K562 (cell line): Measurements from ENCODE around the gene AAMDC. TPM values are rescaled to one million over a fixed set of nuclear protein-coding genes. Genes with fewer than 3 reads are reported as not detected.
A peak's percentile ranks its signal among the peaks of the same experiment; 100 is the strongest.

Experiments
- ATAC-seq: fragments of 200-7000 bp; cut with Tn5 transposase; 3 replicates; pipeline ENCODE4 v1.9.1; 2020; ENCODE audit warnings: moderate library complexity
- BruUV-seq: library from RNA; stranded (reverse); fragments of 400-500 nt; replicated peaks from 2 replicates; lab custom pipeline; 2021; lab: Mats Ljungman, UMichigan
- CTCF ChIA-PET: fragments of 300-600 bp; formaldehyde crosslinking; extraction: SDS; loops from one replicate; lab custom pipeline; 2021; ENCODE audit warnings: low intra/inter-chr PET ratio; lab: Yijun Ruan, JAX
- POLR2A ChIA-PET: fragments of 300-600, 350-650 bp; sonication (Branson Sonifier 250); formaldehyde crosslinking; extraction: SDS; loops from one replicate; lab custom pipeline; 2021; ENCODE audit warnings: antibody characterized with exemption, inconsistent platforms; lab: Yijun Ruan, JAX
- DNase-seq, 4 experiments: peaks; one replicate each; pipeline versions ENCODE4 v3.0.0 to v3.0.0-alpha.2; 2011 to 2018; ENCODE audit warnings: low spot score in 3 of 4, mixed read lengths in 3 of 4; ENCODE audit errors: extremely low read depth in 1 of 4
- FAIRE-seq: peaks from 2 replicates; lab custom pipeline; 2011; peaks lifted over from hg19 to GRCh38; lab: Jason Lieb, UNC
- H2AFZ ChIP-seq: 2 replicates; pipeline ENCODE4 v1.6.0; 2011; ENCODE audit warnings: low read depth, low read length, control low read depth, inconsistent platforms
- H3K27ac ChIP-seq: fragments of 200-600 bp; 3 replicates; pipeline ENCODE4 v1.8.0; 2011; ENCODE audit warnings: low read depth, mild to moderate bottlenecking, control low read depth, inconsistent platforms, low read length, moderate library complexity, mixed read lengths; ENCODE audit errors: extremely low read depth
- H3K27me3 ChIP-seq, 2 experiments: fragments of 300-600 bp in 1 of 2; 2 replicates in 1 of 2; 3 replicates in 1 of 2; pipeline versions ENCODE4 v1.6.0 to v1.8.0; 2011; ENCODE audit warnings: inconsistent platforms in 2 of 2, low read length in 2 of 2, mild to moderate bottlenecking in 1 of 2, mixed read lengths in 1 of 2, moderate library complexity in 1 of 2; ENCODE audit not compliant: control insufficient read depth in 2 of 2, insufficient read depth in 2 of 2
- H3K36me3 ChIP-seq: fragments of 300-600 bp; 3 replicates; pipeline ENCODE4 v1.8.0; 2011; ENCODE audit warnings: mild to moderate bottlenecking, low read length, inconsistent platforms; ENCODE audit not compliant: control insufficient read depth, insufficient read depth
- H3K4me1 ChIP-seq, 2 experiments: fragments of 200-600 bp in 1 of 2; replicated peaks in 1 of 2; 2 replicates in 1 of 2; 3 replicates in 1 of 2; pipeline versions ENCODE4 v1.5.1 to v1.8.0; 2011; ENCODE audit warnings: inconsistent platforms in 2 of 2, low read length in 2 of 2, mild to moderate bottlenecking in 1 of 2, mixed read lengths in 1 of 2, moderate library complexity in 1 of 2; ENCODE audit not compliant: control insufficient read depth in 2 of 2, insufficient read depth in 2 of 2
- H3K4me2 ChIP-seq: 2 replicates; pipeline ENCODE4 v1.6.1; 2011; ENCODE audit warnings: low read length, control low read depth, inconsistent platforms, mixed read lengths; ENCODE audit not compliant: insufficient read depth
- H3K4me3 ChIP-seq: fragments of 200-600 bp; sonication (generic), shearing (Covaris generic); 2 replicates; pipeline ENCODE4 v1.5.1; 2016; ENCODE audit warnings: control low read depth, inconsistent platforms
- H3K79me2 ChIP-seq: fragments of 200-600 bp; 3 replicates; pipeline ENCODE4 v1.8.0; 2011; ENCODE audit warnings: low read length, inconsistent platforms; ENCODE audit not compliant: control insufficient read depth, insufficient read depth
- H3K9ac ChIP-seq, 2 experiments: 2 replicates each; pipeline versions ENCODE4 v1.6.0 to v1.6.1; 2011; ENCODE audit warnings: low read depth in 2 of 2, low read length in 2 of 2, control low read depth in 1 of 2, inconsistent platforms in 1 of 2, mild to moderate bottlenecking in 1 of 2, mixed read lengths in 1 of 2; ENCODE audit not compliant: insufficient read depth in 1 of 2
- H3K9me1 ChIP-seq: one replicate; pipeline ENCODE4 v1.6.0; 2011; ENCODE audit warnings: inconsistent platforms, mild to moderate bottlenecking, low read length, moderate library complexity; ENCODE audit not compliant: control insufficient read depth, insufficient read depth
- H3K9me3 ChIP-seq: replicated peaks from 2 replicates; pipeline ENCODE4 v1.5.1; 2011; ENCODE audit warnings: low read depth, low read length, inconsistent platforms; ENCODE audit not compliant: control insufficient read depth, insufficient read depth
- H4K20me1 ChIP-seq: replicated peaks from 2 replicates; pipeline ENCODE4 v1.6.1; 2011; ENCODE audit warnings: low read length, inconsistent platforms, mixed read lengths; ENCODE audit not compliant: control insufficient read depth, insufficient read depth
- C11orf30 ChIP-seq: fragments of 450-650 bp; IDR thresholded peaks from 2 replicates; pipeline ENCODE4 v1.6.1; 2016; ENCODE audit warnings: low read depth, mild to moderate bottlenecking
- CCNT2 ChIP-seq: IDR thresholded peaks from 2 replicates; pipeline ENCODE4 v1.6.1; 2011; ENCODE audit warnings: borderline replicate concordance, low read depth, mild to moderate bottlenecking, moderate library complexity, mixed read lengths, low read length; ENCODE audit not compliant: insufficient read length; ENCODE audit errors: extremely low read depth
- CEBPG ChIP-seq, 3 experiments: fragments of 200-800 bp in 1 of 3; sonication (Bioruptor generic) in 1 of 3; sonication (generic) in 1 of 3; formaldehyde crosslinking in 1 of 3; IDR thresholded peaks in 2 of 3; conservative IDR thresholded peaks in 1 of 3; 2 replicates each; pipeline versions ENCODE4 v1.6.1 to v1.8.0; 2016 to 2022; ENCODE audit warnings: missing compliant biosample characterization in 2 of 3, missing genetic modification characterization in 2 of 3, mild to moderate bottlenecking in 1 of 3, missing genetic modification reagents in 1 of 3
- CTBP1 ChIP-seq: fragments of 450-650 bp; IDR thresholded peaks from 2 replicates; pipeline ENCODE4 v1.6.1; 2016; ENCODE audit warnings: borderline replicate concordance
- ILF3 ChIP-seq: fragments of 450-650 bp; IDR thresholded peaks from 2 replicates; pipeline ENCODE4 v1.6.1; 2018; ENCODE audit warnings: antibody characterized with exemption, mild to moderate bottlenecking, moderate library complexity, borderline replicate concordance
- KLF1 ChIP-seq: fragments of 450-650 bp; IDR thresholded peaks from 2 replicates; pipeline ENCODE4 v1.6.1; 2016; ENCODE audit warnings: missing genetic modification characterization, missing compliant biosample characterization
- NR1H2 ChIP-seq: sonication (generic); formaldehyde crosslinking; IDR thresholded peaks from 2 replicates; pipeline ENCODE4 v1.4.0; 2020; ENCODE audit warnings: mild to moderate bottlenecking, missing genetic modification reagents
- RBBP5 ChIP-seq: fragments of 200-600 bp; sonication (generic); IDR thresholded peaks from 2 replicates; pipeline ENCODE4 v1.6.1; 2012; ENCODE audit warnings: borderline replicate concordance, mild to moderate bottlenecking, low read length, control low read depth, inconsistent platforms; ENCODE audit not compliant: insufficient read depth, poor library complexity, severe bottlenecking
- RFX7 ChIP-seq: fragments of 250-450 bp; sonication (Bioruptor Pico); IDR thresholded peaks from 2 replicates; pipeline ENCODE4 v1.5.1; 2021; ENCODE audit warnings: mild to moderate bottlenecking
- SIN3B ChIP-seq: fragments of 450-650 bp; IDR thresholded peaks from 2 replicates; pipeline ENCODE4 v1.6.1; 2017; ENCODE audit warnings: low read depth, mild to moderate bottlenecking, moderate library complexity
- SOX6 ChIP-seq: fragments of 450-650 bp; IDR thresholded peaks from 2 replicates; pipeline ENCODE4 v1.6.1; 2014; ENCODE audit warnings: mild to moderate bottlenecking
- XRCC5 ChIP-seq: fragments of 200-400 bp; formaldehyde crosslinking; IDR thresholded peaks from 2 replicates; pipeline ENCODE4 v1.6.1; 2017; ENCODE audit warnings: low read depth, mild to moderate bottlenecking, low read length
- ZNF12 ChIP-seq: sonication (generic); formaldehyde crosslinking; IDR thresholded peaks from 2 replicates; pipeline ENCODE4 v1.4.0; 2020; ENCODE audit warnings: mild to moderate bottlenecking, missing genetic modification reagents
- ZNF212 ChIP-seq: fragments of 450-650 bp; formaldehyde crosslinking; IDR thresholded peaks from 2 replicates; pipeline ENCODE4 v1.4.0; 2020; ENCODE audit warnings: mild to moderate bottlenecking
- ZNF41 ChIP-seq: fragments of 250-450 bp; sonication (Bioruptor Pico); conservative IDR thresholded peaks from 2 replicates; pipeline ENCODE4 v1.4.0; 2020; ENCODE audit warnings: mild to moderate bottlenecking
- ZNF507 ChIP-seq: conservative IDR thresholded peaks from 2 replicates; pipeline ENCODE4 v1.6.1; 2017; ENCODE audit warnings: missing genetic modification characterization, missing compliant biosample characterization
- ZNF57 ChIP-seq: fragments of 450-650 bp; formaldehyde crosslinking; IDR thresholded peaks from 2 replicates; pipeline ENCODE4 v1.4.0; 2020; ENCODE audit warnings: mild to moderate bottlenecking, moderate library complexity
- ZNF785 ChIP-seq: fragments of 250-450 bp; sonication (Bioruptor Pico); IDR thresholded peaks from 2 replicates; pipeline ENCODE4 v1.4.0; 2020; ENCODE audit warnings: mild to moderate bottlenecking
- WGBS: fragments of 100-300 bp; shearing (Covaris generic); methylation state at CpG from one replicate; pipeline ENCODE4 v1.1.6; 2016; ENCODE audit warnings: low coverage, mixed read lengths; ENCODE audit not compliant: insufficient coverage; ENCODE audit errors: missing lambda C conversion rate; 5-methylcytosine and 5-hydroxymethylcytosine counted together
- in situ Hi-C: fragments of 300-500 bp; cut with MboI; formaldehyde crosslinking; loops from 4 replicates; pipeline ENCODE4 v1.15.0; 2018; ENCODE audit warnings: inconsistent platforms, mixed read lengths
- intact Hi-C: fragments of 100-400 bp; cut with micrococcal nuclease; formaldehyde crosslinking; loops from 2 replicates; pipeline ENCODE4 v1.14.2; 2022
- polyA plus RNA-seq, 8 experiments: library from polyadenylated mRNA; depleted of rRNA in 4 of 8; stranded (reverse) in 5 of 8; unstranded in 3 of 8; fragments of >200 nt; fragmentation: Nextera tagmentation in 2 of 8; fragmentation: Illumina TruSeq in 1 of 8; extraction: Ambion mirVana in 2 of 8; extraction: Trizol in 1 of 8; gene quantifications; 2 replicates each; pipeline versions ENCODE4 v1.2.1 to v1.2.3, GENCODE V29; 2011 to 2014; ENCODE audit warnings: inconsistent platforms in 1 of 8, missing spikeins in 1 of 8
- total RNA-seq, 7 experiments: library from RNA; depleted of rRNA in 6 of 7; stranded (reverse); fragments of >200 nt in 6 of 7; fragmentation: Illumina TruSeq in 2 of 7; extraction: Trizol in 2 of 7; gene quantifications; 2 replicates each; pipeline versions ENCODE4 v1.2.1 to v1.2.3, GENCODE V29; 2011 to 2021; ENCODE audit warnings: low replicate concordance in 1 of 7
- TF ChIP-seq, protein P1 (sequence below): IDR thresholded peaks from 2 replicates; pipeline ENCODE4 v1.6.1; 2011; ENCODE audit not compliant: insufficient read length; ENCODE audit errors: extremely low read depth
- TF ChIP-seq, protein P2 (sequence below): sonication (generic); formaldehyde crosslinking; IDR thresholded peaks from 2 replicates; pipeline ENCODE4 v1.8.1; 2022; ENCODE audit warnings: missing genetic modification reagents

Gene AAMDC
- total and polyA plus RNA-seq, 9 of the 15 experiments (the other 6 are each of a cell fraction or from before 2014, with no cell fraction given), result 10.4 to 40.6 (median 15.6) TPM

DNA sequence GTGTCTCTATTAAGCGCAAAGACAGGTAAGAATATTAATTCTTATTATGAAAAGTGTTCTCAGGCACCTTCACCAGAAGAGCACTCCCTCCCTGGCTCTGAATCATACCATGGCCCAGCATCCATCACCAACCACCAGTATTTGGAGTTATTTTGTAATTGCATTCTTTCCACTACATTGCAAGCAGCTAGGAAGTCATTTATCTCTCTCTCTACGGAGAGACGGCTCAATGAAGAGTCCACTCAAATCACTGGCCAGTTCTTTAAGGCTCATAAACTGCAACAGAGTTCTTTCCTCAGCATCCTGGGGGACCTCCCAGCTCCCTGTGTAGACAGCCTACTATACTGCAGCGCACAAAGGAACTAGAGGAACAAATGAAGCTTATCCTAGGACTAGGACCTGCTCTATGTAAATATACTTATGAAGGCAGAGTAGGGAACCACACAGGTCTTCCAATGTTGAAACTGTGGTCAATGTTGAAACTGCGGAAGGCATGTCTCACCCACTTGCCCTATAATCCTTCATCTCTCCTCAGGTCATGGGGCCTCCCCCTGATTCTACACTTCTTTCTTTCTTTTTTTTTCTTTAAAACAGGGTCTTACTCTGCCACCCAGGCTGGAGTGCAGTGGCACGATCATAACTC lies 63.4 kb downstream of the AAMDC start:
- ChIA-PET CTCF (no interaction called here), POLR2A (no interaction called here)
- TF ChIP-seq, protein P1, sequence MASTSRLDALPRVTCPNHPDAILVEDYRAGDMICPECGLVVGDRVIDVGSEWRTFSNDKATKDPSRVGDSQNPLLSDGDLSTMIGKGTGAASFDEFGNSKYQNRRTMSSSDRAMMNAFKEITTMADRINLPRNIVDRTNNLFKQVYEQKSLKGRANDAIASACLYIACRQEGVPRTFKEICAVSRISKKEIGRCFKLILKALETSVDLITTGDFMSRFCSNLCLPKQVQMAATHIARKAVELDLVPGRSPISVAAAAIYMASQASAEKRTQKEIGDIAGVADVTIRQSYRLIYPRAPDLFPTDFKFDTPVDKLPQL, result no peak
- no peak for TF ChIP-seq NR1H2 (CRISPR knock-in tag)
- no peak for TF ChIP-seq ZNF507
- TF ChIP-seq CCNT2, result no peak
- TF ChIP-seq RBBP5, result no peak
- TF ChIP-seq C11orf30, result no peak
- no peak for TF ChIP-seq RFX7 (CRISPR knock-in tag)
- no peak for TF ChIP-seq CTBP1
- no peak for TF ChIP-seq SOX6
- no peak for TF ChIP-seq ZNF785 (CRISPR knock-in tag)
- no peak for TF ChIP-seq SIN3B
- no peak for TF ChIP-seq CEBPG (CRISPR knock-in tag; IDR thresholded peaks at IDR 0.05)
- TF ChIP-seq CEBPG (tag; conservative IDR thresholded peaks at IDR 0.05 in 1 of 2, IDR thresholded peaks at IDR 0.05 in 1 of 2), result no peak
- no peak for TF ChIP-seq XRCC5
- TF ChIP-seq ZNF57 (CRISPR knock-in tag), result no peak
- TF ChIP-seq, protein P2, sequence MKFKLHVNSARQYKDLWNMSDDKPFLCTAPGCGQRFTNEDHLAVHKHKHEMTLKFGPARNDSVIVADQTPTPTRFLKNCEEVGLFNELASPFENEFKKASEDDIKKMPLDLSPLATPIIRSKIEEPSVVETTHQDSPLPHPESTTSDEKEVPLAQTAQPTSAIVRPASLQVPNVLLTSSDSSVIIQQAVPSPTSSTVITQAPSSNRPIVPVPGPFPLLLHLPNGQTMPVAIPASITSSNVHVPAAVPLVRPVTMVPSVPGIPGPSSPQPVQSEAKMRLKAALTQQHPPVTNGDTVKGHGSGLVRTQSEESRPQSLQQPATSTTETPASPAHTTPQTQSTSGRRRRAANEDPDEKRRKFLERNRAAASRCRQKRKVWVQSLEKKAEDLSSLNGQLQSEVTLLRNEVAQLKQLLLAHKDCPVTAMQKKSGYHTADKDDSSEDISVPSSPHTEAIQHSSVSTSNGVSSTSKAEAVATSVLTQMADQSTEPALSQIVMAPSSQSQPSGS (CRISPR knock-in tag), result no peak
- no peak for TF ChIP-seq KLF1 (tag)
- TF ChIP-seq ZNF12 (CRISPR knock-in tag), result no peak
- TF ChIP-seq ZNF41 (CRISPR knock-in tag), result no peak
- no peak for TF ChIP-seq ILF3
- TF ChIP-seq ZNF212, result no peak
- Histone ChIP-seq H3K36me3 (peaks cover 40% of the 10 kb centered on the region; the same call in 2 of the 3 replicates), H3K9me3 (no peaks in the 10 kb centered on the region), H3K4me3 (no peak overlapping the region), H3K9me1 (no peaks in the 10 kb centered on the region), H3K4me1 (peaks cover 0 to 3% of the 10 kb centered on the region in 2 experiments; a peak in 2 of 5 replicates), H3K79me2 (no peaks in the 10 kb centered on the region), H3K9ac (no peak overlapping the region), H4K20me1 (no peaks in the 10 kb centered on the region; the same call in 1 of the 2 replicates), H2AFZ (no peak overlapping the region), H3K27ac (no peak overlapping the region), H3K4me2 (no peak overlapping the region; the same call in 1 of the 2 replicates), H3K27me3 (no peaks in the 10 kb centered on the region)
- no TSS peak for BruUV-seq
- ATAC-seq, result peak; percentile 32; the same call in 1 of the 3 replicates
- DNase-seq, result no peak
- in situ Hi-C loops (no loop called here), intact Hi-C loops (no loop called here)
- WGBS, result 91% methylated on average over 6 of the region's 6 CpGs
- FAIRE-seq, result no peak
